Middle frontal gyrus (tissue), 1 donor: Measurements from ENCODE around the gene MMAB.
A peak's percentile ranks its signal among the peaks of the same experiment; 100 is the strongest.
"Not testable (repeated sequence)": the region's sequence is repeated elsewhere in the genome, so short reads cannot be mapped to it uniquely, and the experiment has no call there.

Source experiments
- DNase-seq: peaks from one replicate; pipeline ENCODE4 v3.0.0-alpha.2; 2015; ENCODE audit warnings: low spot score; ENCODE audit errors: extremely low spot score

The MMAB gene

GRCh38 chr12:109602132-109602531 lies 28.8 kb upstream of the MMAB start:
- not testable (repeated sequence) for DNase-seq

- DNase-seq, result no peak
These were observed 28.3 kb upstream of the MMAB start for GRCh38 chr12:109601557-109601956.

DNA sequence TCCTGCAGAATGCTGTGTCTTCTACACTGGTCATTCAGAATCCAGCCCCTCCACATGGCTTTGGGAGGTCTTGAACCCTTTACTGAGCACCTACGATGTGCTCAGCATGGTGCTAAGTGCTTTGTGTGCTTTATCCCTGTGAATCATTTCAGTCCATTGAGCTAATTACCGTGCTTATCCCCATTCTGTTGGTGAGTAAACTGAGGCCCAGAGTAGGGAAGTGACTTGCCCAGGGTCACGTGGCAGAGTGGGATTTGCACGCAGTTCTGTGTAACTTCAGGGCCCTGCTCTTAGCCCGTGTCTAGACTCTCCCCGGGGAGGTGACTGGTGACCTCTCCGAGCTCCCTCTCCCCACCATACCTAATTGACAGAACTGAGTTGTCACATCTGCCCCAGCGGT lies 27.7 kb upstream of the MMAB start:
- no peak for DNase-seq

GRCh38 chr12:109600481-109600880 lies 27.2 kb upstream of the MMAB start:
- no peak for DNase-seq

DNA sequence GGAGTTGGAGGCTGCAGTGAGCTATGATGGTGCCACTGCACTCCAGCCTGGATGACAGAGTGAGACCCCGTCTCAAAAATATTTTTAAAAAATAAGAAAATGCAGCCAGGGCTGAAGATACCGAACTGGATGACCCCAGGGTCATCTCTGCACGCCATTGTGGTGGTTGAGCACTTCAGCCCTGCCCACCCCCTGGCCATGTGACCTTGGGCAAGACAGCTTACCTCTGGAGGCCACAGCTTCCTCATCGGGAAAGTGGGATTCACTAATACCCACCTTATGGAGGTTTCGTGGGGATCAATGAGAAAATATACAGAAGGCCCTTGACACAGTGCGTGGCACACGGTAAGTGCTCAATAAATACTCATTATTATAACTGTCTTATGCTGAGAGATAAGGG lies 25.8 kb upstream of the MMAB start:
- no peak for DNase-seq

DNA sequence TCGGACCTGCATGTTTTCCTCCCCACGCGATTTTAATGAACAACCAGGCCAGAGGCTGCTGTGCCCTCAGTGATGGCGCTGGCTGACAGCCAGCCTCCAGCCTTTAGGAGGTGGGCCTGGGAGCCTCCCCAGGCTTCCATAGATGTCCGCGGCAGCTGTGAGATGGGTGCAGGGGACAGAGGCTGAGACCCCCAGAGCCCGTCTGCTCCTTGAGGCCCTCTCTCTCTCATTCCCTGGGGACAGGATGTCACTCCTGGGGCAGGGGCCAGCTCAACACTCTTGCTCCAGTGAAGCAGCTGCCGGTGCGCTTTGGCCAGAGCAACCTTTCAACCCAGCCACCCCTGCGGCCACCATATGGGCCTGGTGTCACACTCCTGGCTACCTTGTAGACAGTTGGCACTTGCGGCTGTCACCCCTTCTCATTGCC lies 25.1 kb upstream of the MMAB start:
- no peak for DNase-seq

- DNase-seq, result peak; percentile 78
These were observed 24.6 kb upstream of the MMAB start for GRCh38 chr12:109597795-109598427.

DNA sequence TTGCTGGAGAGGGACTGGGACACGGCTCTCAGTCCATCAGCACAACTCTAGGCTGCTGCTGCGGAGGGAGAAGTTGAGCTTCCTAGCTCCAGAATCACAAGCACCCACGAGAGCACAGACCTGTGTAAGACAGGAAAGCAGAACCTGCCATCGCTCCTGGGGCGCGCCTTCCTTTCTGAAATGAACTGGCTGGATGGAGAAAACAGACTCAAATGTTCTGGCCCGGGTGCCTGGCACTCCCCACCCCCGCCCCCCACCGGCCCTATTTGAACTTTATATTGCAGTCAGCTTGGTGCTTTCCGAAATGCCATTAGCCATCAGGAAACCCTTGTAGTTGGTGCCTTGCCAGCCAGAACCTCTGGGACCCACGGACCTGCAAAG lies 24.1 kb upstream of the MMAB start:
- no peak for DNase-seq

- DNase-seq, result no peak
These were observed 23.3 kb upstream of the MMAB start for GRCh38 chr12:109596418-109597244.

DNA sequence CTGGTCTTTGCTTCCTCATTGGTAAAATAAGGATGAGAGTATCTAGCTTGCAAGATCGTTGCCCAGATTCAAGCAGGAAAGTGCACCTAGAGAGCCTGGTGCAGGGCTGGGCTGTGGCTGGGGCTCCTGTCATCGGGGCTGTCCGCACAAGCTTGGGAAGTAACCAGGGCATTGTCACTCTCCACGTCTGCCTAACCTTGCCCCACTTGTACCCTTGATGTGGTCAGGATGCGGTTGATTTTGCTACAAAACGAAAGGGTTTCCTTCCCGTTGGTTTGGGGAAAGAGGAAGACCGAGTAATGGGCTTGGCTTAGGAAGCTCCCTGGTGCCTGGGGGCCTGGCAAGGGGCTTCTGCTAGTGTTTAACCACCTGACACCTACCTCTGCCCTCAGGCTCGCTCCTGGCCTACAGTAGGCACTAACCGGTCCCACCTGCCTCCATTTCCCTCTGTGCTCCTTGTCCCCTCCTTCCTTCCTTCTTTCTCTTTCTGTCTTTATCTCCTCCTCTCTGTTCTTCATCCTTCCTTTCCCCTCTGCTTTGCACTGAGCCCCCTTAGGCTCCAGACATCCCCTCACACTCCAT lies 22.1 kb upstream of the MMAB start:
- no peak for DNase-seq

- no peak for DNase-seq
These were observed 21.4 kb upstream of the MMAB start for GRCh38 chr12:109594556-109595317.

DNA sequence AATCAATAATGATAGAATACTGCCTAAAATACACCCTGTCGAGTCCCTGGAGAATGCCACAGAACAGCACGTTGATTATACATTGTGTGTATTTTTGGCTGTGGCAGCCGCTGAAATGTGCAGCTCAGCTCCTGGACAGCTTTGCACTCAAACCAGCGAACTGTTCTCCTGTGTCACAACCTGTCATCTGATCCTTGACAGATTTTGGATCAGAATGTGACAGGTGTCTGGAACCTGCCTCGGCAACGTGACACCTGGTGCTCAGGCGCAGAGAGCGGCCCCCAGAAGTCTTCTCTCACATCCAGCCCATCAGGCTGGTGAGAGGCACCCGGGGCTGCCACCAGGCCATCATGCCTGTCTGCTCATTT lies 19.6 kb upstream of the MMAB start:
- no peak for DNase-seq

DNA sequence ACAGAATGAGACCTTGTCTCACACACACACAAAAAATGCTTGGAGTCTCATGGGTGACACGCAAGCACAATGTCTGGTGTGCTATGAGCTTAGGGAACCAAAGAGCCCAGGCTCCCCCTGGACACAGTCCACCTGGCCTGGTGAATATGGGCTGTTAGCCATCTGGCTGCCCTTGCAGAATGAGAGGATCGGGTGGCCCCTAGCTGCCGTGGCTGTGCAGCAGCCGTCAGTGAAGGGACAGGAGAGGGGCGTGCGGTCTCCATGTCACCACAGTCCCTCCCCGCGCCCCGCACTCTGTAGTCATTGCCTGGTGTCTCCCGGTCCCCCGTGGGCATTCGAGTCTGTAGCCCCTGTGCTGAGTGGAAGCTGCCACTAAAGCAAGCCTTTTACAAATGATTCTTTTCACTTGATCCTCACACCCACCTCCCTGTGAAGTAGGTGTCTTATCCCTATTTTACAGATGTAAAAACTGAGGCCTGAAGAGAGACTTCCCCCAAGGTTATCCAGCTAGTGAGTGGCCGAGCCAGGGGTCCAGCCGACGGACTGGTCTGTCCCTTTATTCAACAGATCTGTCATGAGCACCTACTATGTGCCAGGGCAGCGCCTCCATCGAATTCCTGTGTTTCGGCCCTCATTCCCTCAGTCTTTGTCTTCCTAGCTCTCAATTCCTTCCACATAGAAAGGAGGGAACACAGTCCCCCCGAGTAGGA lies 19.0 kb upstream of the MMAB start:
- DNase-seq, result no peak

DNA sequence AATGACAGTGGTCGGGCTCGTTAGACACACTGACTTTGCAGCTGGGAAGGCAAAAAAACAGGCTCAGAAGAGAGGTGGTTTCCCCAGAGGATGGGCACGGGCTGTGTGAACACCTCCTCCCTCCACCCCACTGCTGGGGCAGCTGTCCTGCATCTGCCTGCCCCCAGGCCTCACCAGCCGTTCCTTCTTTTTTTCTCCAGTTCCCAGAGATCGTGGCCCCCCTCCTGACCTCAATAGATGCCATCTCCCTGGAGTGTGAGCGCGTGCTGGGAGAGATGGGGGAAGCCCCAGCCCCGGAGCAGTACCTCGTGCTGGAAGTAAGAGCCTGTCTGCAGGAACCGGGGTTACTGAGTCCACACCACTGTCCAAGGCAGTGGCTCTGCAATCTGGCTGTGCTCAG lies 17.7 kb upstream of the MMAB start:
- no peak for DNase-seq

DNA sequence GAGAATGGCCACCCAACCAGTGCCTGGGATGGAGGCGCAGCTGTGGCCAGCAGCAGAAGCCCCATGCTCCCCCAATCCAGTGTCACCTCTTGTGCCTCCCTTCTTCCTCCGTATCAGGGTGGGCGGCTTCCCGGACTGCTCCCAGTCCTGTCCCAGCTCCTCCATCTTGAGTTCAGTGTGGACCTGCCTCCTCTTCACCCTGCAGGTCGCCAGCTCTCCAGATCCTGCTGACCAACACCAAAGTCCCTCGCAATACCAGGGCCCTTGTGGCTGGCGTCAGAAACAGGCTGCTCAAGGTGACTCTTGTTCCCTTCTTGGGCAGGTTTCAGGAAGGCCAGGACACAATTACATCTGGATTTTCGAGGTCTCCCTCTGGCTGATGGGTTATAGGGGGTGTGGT lies 17.3 kb upstream of the MMAB start:
- DNase-seq, result no peak

DNA sequence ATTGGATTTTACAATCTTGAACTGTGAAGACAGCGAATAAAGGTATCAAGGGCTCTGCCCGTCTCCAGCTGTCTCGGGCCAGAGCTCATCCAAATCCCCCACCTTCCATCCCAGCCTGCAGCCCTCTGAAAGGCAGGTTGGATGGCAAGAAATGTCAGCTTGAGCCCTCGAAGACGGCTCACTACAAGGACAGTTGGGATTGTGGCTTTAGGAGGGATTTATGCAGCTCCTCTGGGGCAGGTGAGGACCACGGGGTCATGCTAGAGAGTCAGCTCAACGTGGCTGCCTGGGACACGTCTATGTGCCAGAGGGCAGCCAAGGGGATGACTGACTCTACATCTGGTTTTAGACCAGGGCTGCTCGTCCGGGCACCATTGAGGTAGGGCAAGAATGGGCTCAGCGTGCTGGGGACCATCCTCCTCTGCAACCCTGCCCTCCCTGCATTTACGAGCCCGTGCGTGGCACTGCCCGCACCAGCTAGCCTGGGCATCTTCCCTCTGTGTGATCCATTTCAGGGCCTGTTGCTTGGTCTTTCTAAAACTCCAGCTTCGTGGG lies 16.5 kb upstream of the MMAB start:
- DNase-seq, result no peak

DNA sequence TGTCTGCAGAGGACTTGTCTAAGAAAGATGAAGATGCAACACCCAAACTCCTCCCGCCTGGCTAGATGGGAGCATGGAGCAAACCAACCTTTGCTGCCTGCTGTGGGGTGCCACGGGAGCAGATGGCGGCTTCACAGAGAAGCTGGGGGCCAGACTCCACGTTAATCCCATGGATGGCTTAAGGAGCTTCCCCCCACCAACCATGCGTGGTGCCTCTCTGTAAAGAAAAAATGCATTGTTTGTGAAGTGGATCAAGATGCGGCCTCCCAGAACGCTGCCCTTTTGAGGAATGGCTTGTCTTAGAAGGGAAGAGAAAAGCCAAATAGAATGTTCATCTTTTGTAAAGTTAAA lies 15.9 kb upstream of the MMAB start:
- no peak for DNase-seq

DNA sequence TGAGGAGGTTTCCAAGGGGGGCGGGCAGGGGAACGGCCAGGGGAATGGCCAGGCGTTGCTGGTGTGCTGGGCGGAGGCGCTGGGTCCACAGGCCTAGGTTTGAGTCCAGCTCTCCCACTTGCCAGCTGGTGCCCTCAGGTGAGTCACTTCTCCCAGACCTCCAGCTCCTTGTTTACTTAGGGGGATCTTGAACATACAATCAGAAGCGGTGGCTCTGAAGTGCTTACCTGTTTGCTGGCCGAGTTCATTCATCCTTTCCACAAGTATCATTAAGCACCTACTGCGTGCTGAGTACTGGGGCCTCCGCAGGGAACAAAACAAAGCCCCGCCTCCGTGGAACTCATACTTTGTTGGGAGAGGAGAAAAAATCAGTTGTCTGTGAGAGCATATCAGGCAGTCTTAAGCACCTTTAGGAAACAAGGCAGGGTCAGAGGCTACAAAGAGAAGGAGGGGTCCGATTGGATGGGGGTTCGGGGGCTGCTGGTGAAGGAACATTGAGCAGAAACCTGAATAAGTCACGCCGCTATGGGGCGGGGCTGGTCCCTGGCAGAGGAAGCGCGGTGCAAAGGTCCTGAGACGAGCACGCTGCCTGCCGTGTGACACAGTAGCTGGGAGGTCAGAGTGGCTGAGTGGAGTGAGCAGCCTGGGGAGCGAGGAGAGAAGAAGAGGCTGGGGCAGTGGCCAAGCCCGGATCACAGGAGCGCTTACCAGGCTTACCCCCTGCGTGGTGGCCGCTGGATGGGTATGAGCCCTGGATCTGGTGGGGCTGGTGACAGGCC lies 15.3 kb upstream of the MMAB start:
- no peak for DNase-seq

- DNase-seq, result no peak
These were observed 14.6 kb upstream of the MMAB start for GRCh38 chr12:109587921-109588320.
